ENCODE results near the gene FOXP1.
A peak's percentile ranks its signal among the peaks of the same experiment; 100 is the strongest.

The FOXP1 gene

DNA sequence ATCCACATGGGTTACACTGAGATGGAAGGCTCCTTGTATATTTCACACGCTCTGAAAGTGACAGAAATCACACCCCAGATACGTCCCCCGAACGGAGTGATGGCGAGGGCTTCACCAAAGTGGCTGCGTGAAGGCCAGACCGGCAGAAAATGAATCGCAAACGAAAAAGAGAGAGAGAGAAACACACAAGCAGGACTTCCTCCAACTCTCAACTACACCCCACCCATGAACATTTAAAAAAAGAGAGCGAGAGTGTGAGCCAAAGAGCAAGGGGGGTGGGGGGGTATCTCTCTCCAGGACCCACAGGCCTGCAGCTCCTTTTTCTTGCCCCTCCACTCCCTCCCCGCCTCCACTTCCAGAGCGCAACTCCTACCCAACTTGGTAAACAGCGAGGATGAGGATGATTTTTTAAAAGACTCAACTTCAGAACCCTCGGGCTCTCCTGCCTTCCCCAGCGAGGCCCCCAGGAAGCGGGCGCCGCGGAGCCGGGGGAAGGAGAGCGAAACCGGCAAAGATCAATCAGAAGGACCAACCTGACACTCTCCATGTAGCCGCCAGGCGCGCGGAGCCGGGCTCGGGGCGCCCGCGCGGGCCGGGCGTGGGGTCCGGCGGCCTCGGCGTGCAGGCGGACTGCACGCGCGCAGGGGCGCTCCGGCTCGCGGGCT lies 519.1 kb downstream of the FOXP1 start:
- peak; percentile 6 to 15 for ATAC-seq

DNA sequence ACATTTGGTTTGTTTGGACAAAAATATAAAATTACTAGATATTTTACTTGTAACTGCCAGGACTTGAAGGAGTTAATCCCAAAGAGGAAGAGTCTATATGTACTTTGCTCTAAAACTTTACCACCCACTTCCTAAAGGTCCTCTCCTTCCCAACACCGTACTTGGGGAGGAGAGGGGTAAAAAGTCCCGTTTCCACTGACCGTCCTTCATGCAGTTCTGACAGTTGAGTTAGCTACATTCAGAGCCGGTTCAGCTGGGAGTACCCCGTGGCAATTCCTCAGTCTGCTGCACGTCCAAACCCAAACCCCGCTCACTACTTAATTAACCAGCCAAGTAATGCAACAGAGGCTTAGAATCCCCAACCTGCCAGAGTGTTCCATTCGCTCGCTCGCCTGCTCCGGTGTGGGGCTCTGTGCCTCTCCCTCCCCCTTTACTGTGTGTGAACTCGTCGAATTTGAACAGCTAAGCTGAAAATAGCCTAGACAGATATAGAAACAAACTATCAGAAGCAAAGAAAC lies 519.7 kb downstream of the FOXP1 start:
- ATAC-seq, result peak; percentile 8 to 19

DNA sequence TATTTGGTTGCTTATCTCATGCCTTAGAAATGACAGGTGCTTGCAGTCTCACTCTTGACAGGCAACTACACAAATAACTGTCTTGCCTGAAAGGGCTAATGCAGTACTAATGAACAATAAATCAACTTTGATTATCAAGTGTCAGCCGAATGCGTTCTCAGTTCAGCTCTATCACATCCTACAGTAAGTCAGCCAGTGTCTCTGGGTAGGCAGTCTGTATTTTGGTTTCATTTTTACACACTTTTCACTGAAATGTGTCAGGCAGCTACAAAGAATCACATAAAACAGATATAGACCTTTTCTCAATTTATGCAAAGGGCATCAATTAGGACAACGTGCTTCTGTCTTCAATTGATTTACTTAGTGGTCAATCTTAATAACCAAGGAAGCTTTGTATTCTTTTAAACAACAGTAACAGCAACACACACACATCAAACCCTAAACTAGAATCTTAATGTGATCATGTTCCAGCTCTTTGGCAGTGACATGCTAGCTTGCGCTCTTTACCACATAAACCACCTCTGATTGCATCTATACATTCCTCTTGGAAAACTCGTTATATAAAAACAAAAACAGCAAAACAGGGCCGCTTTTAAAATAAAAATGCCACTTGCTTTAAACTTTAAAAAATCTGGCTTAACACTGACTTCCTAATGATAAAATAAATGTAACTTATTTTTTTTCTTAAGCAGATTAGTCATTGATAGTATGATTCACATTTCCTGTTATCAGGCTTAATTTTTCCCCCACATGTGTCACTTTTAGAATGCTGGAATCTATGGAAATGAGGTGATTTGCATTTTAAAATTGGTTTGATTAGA lies 520.4 kb downstream of the FOXP1 start:
- peak; percentile 63 to 67 for ATAC-seq

DNA sequence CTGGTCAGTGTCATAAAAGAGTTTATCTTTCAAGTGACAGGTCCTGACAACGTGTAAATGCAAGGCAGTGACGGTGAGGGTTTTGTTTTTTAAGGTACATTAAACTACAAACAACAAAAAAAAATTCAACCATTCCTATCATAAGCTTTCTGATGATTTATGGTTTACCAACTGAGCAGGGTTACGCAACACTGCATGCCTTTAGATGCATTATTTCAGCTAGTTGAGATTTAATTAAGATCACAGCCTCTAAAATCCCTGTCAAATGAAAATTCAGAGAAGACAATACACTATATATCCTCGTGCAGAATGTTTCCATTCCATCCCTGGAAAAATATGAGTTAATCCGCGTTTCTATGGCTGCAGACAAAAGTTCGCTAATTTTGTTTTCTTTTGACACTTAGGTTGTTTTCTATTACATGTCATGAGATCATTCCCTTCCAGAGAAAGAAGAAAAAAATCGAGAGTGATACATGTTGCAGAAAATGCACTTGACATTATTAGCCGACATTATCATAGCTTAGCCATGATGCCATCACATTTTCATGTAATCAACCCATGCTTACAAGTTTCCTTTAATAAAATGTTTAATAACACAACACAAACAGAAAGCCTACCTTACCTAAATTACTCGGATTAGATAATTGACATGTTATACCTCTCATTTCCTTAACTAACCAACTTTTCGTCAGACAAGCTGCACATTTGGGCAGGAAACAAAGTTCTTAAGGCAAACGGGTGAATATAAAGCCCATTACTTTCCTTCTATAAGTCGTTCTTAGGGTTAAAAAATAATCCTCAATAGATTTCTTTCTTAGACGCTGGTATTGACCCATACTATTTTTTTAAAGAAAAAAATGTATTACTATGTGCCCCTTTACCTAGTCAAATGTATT lies 521.2 kb downstream of the FOXP1 start:
- ATAC-seq, result no peak

DNA sequence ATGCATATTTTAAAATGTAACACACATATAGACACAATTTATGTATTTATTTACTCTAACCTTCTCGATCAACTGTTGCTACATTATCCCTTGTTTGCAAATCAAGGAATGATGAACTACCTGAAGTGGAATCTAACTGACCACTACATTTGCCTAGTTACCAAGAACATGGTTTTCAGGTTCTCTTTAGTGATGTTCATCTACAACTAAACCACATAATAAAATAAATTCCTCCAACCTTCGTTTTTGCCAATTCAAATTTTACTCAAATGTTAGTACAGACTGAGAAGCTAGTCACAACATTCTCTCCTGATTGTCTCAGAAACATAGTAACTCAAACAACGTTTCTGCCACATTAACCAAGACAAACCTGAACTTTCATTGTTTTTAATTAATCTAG lies 521.9 kb downstream of the FOXP1 start:
- ATAC-seq, result no peak

DNA sequence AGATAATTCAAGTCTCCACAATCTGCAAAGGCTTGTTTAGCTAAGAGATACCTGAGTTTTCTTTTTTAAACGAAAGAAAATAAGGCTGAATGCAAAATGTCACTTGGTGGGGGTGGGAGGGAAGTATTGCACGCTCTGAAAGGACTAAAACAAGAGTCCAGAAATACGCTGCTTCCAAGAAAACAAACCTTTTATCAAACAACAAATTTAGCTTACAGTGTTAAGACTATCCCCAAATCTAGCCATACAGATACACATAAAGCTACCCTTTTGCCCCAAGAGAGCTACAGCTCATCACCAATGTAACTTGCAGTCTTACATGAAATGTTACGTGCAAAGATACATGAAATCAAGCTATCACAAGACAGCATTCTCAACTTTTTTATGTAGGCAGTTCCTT lies 522.5 kb downstream of the FOXP1 start:
- ATAC-seq, result no peak

DNA sequence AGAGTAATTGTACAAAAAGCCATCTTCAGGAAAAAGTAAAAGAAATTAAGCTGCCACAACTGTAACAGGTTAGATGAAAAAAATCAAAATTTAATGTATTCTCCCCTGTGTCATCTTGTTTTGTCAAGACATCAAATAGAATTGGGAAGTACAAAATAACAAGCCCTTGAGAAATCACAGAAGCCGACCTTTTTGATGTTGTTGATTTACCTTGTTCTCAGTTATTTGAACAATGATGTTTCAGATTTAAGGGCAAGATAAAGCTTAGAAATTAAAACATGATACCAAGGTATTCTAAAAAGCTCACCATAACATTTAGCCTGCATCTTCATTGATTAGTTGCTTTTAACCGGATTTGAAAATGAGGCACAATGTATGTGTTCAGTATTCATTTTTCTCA lies 523.0 kb downstream of the FOXP1 start:
- no peak for ATAC-seq

DNA sequence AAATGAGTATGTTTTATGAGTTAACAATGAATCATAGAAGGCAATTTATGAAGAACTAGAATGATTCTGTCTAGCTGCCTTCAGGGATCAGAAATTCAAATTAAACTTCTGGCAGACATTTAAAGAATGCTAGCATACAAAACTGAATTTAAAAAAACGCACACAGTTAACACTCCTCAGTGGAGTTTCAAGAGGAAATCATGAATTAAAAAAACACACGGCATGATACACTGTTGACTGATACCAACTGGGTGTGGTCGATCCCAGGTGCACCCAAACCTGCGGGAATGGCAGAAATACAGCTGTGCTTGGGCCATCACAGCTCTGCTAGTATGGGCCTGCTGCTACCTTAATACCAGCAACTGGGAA lies 526.0 kb downstream of the FOXP1 start:
- no peak for ATAC-seq

DNA sequence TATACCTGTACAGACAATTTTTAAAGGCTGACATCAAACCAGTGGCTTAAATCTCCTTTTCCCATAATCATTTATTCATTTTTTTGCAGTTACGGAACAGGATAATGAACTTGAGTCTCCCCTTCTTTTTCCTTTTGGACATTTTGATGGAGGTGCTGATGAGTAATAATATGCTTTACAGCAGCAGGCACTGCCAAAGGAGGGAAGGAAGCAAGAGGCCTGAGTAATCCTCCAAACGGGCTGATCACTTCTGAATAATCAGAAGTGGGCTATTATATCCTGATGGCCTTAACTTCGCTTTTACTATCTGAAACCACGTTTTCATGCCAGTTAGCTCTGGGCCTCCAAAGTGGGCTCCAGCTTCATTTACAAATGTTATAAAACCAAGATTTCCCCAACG lies 527.2 kb downstream of the FOXP1 start:
- ATAC-seq, result no peak

DNA sequence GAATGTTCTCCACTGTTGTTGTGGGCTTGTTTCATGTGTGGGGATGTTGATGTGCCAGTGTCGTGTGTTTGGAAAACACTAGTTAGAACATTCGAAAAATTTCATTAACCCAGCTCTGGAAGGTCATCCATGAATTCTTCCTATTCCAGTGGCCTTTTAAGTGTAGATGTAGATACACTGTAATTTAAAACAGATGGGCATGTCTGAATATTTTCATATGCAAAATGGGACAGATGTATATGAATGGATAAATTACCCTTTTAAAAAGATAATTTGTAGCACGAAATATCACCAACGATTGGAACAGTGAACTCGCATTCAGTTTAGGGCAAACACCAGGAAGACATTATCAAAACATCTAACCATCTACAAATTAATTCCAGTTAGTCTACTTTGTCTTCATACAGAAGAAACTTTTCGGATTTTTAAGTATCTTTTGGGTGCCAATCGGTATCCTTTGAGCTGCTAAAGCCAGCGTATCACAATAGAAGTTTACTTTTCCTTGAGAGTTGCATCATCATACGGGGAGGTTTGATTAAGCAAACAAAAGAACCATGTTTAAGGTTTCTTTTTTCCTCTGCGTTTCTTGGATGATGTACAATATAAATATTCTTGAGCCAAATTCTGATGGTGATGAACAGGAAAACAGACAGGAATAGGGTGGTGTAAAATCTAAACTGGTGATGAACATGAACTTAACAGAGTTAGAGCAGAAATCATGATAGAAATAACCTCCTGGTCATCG lies 528.1 kb downstream of the FOXP1 start:
- no peak for ATAC-seq

DNA sequence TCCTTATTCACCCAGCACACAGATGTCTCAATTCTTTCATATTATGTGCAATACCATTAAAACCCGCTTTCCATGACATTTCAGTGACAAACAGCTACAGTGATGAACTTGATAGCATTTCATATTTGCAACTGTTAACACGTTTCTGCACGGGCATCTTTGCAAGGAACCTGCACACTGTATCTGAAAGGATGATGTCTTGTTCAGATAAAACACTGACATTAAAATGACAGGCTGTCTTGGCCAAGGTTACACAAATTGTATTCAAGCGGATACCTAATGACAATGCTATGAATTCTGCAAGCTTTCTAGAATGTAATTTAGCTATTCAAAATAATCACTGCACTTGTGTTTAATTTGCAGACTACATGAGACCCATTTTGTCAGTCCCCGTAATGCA lies 529.2 kb downstream of the FOXP1 start:
- no peak for ATAC-seq

DNA sequence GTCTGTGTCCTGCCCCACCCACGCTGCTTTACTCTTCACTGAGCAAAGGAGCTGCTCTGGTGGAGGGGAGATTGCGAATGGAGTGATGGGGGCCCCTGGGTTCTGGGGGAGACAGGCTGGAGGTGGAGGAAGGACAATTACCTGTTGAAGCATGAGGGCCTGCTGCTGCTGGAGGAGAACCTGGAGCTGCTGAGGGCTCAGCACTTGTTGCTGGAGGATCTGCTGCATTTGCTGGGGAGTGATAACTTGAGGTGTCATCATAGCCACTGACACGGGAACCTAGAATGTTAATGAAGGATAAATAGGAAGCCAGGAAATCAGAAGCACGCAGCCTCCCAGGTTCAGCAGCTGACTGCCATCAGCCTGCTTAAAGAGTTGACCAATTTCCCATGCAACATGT lies 530.0 kb downstream of the FOXP1 start:
- ATAC-seq, result no peak

DNA sequence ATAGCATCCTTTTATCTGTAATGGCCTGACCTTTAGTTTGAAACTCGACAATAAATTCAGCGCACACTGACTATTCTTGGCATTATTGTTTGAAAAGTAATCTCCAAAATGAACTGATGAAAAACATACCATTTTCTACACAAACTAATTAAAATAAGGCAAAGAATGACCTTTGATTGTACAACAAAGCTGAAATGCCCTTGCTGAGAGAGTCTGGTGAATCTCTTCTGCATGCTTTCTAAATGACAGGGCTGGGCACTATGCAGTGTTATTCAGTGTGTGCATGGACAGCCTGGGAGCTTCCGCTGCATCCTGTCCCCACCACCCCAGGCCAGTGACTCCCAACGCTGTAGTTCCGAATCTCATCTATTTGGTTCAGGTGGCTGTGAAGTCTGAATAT lies 530.8 kb downstream of the FOXP1 start:
- ATAC-seq, result no peak

DNA sequence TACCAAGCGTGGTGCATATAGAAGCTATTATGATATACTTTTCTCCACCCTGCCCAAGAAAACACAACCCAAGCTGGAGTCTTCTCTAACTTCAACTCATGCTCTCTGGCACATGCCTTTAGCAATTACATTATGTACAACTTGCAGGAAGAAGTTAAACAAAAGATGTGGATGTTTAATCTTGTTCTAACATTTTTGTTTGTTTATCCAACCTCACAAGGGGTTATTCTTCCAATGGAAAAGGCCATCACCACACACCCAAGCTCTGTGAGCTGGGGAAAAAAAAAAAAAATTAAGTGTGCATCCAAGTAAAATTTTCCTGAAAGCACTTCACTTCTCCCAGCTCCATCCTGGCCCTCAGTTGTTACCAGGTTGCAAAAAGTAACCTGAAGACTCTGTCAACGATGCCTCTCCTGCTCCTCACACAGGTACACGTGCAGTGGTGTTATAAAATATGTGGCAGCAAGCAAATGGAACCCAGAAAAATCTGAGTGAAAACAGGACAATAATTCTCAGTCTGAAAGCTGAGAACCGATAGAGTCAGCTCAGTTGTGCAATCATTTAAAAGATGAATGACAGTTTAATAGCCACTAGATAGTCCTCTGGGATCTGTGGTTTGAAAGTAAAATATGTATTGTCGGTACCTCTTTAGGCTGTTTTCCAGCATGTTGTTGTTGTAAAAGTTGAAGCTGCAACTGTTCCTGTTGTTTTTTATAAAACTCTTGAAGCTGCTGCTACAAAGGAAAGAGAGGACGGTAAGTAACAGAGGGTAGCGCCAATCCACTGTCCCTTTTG lies 531.4 kb downstream of the FOXP1 start:
- no peak for ATAC-seq

DNA sequence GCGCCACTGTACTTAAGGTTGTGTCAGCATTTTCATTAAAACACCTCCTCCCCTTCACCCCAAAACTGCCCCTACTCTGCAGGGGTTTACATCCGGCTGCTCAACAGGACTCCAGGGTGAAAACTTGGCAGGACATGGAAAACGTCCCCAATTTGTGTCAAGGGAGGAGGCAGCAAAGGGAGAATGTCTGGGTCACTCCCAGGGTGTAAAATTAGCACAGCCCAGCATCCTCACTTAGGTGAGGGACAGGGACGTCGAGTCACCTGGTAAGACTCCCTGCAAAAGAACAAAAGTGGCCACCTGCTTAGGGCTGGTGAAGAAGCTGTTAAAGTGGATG lies 532.3 kb downstream of the FOXP1 start:
- ATAC-seq, result no peak

DNA sequence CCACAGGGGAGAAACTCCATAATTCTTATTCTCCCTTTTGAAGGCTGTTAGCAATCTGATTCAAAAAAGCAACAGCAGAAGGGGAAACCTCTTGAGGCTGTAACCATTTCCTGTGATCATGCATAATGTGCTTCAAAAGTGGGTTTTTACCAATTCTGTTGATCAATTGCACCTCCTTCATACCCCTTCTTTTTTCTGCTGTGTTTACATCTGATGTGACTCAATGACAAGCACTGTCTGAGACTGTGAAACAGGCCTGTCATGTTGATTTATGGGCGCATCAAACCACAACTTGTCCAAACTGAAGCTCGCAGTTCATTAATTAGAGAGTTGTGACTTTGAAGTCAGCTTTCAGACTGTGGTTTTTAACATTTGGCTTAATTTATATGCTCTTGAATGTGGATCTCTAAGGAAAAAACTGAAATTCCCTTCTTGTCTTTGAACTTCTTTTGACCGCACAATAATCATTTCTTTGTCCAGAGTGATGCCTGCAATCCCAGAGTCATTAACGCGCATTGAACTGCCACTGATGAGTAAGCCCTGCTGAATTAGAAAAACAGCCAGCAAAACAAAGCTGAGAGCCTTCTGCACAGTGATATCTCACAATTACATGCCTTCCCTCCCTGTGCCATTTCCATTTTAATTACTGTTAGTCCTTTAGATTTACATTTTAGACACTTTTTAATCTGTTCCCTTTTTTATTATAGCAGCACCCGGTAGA lies 532.8 kb downstream of the FOXP1 start:
- ATAC-seq, result peak; percentile 91 to 93

DNA sequence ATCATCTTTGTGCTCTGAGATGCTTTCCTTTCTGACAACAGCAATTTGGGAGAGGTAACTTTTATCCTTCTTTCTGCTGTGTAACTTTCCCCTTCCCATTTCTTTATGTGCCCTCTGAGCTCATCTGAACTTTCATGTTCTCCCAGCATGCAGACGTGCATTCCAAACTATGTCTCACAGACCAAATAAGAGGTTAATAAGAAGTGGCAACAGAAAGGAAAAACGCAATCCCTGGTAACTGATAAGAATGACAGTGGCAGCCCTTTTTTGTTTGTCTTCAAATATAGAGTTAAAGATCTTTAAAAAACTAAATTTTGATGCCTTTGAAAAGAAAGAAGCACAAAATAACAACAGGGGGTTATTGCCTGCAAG lies 533.4 kb downstream of the FOXP1 start:
- ATAC-seq, result no peak

DNA sequence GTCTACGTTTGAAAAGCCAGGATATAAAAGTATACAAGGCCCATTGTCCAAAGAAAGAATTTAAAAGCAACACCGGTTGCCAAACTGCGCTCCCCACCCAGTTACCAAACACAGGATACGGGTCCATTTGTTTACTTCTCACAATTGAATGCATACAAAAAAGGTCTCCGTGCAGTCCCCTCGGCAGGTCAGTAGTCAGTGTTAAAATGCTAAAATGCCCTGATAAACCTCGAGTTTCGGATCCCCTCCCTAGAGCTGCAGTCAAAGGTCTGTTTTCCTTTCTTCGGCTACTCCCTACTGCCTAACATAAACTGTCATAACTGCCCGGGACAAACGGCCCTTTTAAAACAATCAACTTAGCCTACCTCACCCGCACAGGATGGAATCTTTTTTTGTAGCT lies 534.6 kb downstream of the FOXP1 start:
- ATAC-seq, result no peak

DNA sequence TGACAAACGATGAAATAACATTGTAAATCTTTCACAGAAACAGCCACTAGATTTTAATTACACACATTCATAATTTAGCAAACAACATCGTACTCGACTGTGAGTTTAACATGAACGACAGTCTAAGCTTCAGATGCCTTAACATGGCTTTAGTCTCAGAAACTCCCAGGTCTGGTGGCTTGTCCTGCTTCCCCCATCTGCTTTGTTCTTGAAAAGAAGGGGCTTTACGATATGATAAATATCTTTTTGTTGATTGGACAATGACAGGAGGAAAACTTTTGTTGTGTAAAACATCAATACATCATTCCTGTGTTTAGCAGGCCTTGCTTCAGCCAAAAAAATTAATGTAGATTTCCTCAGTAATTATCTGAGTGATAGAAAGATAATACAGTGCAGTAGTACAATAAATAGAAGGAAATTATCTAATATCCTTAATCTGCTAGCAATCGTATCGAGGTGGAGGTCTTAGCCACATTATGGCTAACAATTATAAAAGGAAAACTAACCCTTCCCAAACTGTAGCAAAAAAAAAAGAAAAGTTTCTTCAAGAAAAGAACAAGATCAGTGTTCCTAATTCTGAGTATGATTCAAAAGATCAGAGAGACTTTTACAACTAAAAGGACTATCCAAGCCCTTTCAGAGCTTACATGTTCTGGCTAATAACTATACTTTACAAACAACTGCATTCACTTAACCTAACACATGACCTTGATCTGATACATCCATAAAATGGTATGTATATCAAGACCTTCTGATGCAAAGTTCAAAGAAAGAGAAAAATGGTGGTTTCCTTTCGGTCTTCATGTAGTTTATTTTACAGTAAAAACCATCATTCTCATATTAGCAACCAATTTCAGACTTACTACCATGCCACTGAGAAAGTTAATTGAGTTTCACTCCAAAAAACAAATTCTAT lies 535.7 kb downstream of the FOXP1 start:
- peak in 1 of 2 donors; percentile 7 for ATAC-seq

DNA sequence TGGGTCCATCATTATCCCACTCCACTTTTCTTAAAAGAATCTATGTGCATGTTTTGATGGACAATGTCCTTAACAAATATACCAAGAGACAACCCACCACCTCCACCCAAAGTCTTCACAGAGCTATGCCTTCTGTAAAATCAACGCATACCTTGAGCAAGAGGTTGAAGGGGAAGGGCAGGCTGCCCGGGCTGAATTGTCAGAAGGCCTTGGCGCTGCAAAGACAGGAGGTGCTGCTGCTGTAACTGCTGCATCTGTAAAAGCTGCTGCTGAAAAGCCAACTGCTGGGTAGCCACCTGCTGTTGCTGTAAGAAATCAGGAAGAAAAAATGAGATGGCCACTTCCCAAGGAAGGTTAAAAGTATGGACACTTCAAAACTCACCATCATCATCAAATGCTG lies 536.7 kb downstream of the FOXP1 start:
- ATAC-seq, result no peak

Data from activated CD4-positive, CD25-positive, alpha-beta regulatory T cell treated with anti-CD3 and anti-CD28 coated beads, Interleukin-2, amount 50 U/mL, for 24 hours (primary cell).